Pancreas (tissue), 10 donors: ENCODE measurements around the gene NT5C3B. TPM values are rescaled to one million over a fixed set of nuclear protein-coding genes. Genes with fewer than 3 reads are reported as not detected.
A peak's percentile ranks its signal among the peaks of the same experiment; 100 is the strongest.

ENCODE experiments used
- ATAC-seq, 4 donors: fragments of 200-7000 bp; cut with Tn5 transposase; one replicate each; pipeline versions ENCODE4 v1.8.0 to v1.9.1; 2020; ENCODE audit warnings: mild to moderate bottlenecking in 4 of 4, moderate library complexity in 4 of 4
- DNase-seq, 6 donors: peaks; one replicate each; pipeline ENCODE4 v3.0.0-alpha.2; 2020
- FAIRE-seq: peaks from 2 replicates; lab custom pipeline; 2012; peaks lifted over from hg19 to GRCh38; lab: Jason Lieb, UNC
- H3K27ac ChIP-seq, 4 donors: fragments of 200-600 bp; sonication (generic); 1 replicate in 3 of 4; 2 replicates in 1 of 4; pipeline versions ENCODE4 v1.5.0 to v1.8.0; 2020
- H3K27me3 ChIP-seq, 4 donors: fragments of 200-600 bp; one replicate each; pipeline ENCODE4 v1.8.0; 2021
- H3K36me3 ChIP-seq, 3 donors: fragments of 200-600 bp; sonication (generic) in 1 of 3; one replicate each; pipeline versions ENCODE4 v1.5.0 to v1.8.0; 2020 to 2021
- H3K4me1 ChIP-seq, 3 donors: fragments of 200-600 bp; one replicate each; pipeline ENCODE4 v1.8.0; 2021
- H3K4me3 ChIP-seq, 4 donors: fragments of 200-600 bp; sonication (generic) in 2 of 4; one replicate each; pipeline versions ENCODE4 v1.5.0 to v1.8.0; 2020 to 2021
- H3K9me3 ChIP-seq, 4 donors: fragments of 200-600 bp; one replicate each; pipeline ENCODE4 v1.8.0; 2021
- CTCF ChIP-seq, 4 donors: fragments of 200-600 bp; sonication (generic) in 3 of 4; IDR thresholded peaks; one replicate each; pipeline versions ENCODE4 v1.5.0 to v1.8.0; 2021; ENCODE audit warnings: antibody characterized with exemption in 4 of 4
- WGBS, 2 donors: extraction: QIAGEN DNeasy Blood & Tissue Kit; methylation state at CpG; one replicate each; pipeline ENCODE4 v1.1.7; 2013; 5-methylcytosine and 5-hydroxymethylcytosine counted together
- intact Hi-C, 3 donors: fragments of 100-400 bp; cut with DNase I; formaldehyde crosslinking; loops; one replicate each; pipeline versions ENCODE4 v1.11.1 to v1.14.2; 2022
- polyA plus RNA-seq, 2 donors: library from polyadenylated mRNA; stranded (reverse); fragments of 200-250 nt; gene quantifications; one replicate each; pipeline ENCODE4 v1.2.3, GENCODE V29; 2013
- total RNA-seq, 6 donors: library from RNA; stranded (reverse); fragmentation: NEBNext Ultra II Directional in 4 of 6; extraction: Animal tissue kit (Norgen Biotek cat#: 25700) in 4 of 6; gene quantifications; one replicate each; pipeline versions ENCODE4 v1.2.1 to v1.2.4, GENCODE V29; 2021 to 2023
- donor health status: healthy with polysubstance abuse.
- donor health status: DM: no; HTN: no; CAD: no; lungs with moderate emphysema.
- donor health status: DM: no; HTN: no; CAD: no.
- donor health status: control.
- donor health status: control.
- donor health status: Bipolar disorder and iron deficiency.
- donor health status: DM: yes; HTN: yes; CAD: no.
- donor health status: DM: no; HTN: no; CAD: no.
- donor health status: DM: no; HTN: no; CAD: no.
- donor health status: DM: yes; HTN: yes; CAD: no.

The NT5C3B gene
- total and polyA plus RNA-seq, 8 donors, result 24.2 to 102 (median 28.5) TPM

GRCh38 chr17:41800601-41801373 is 35.2 kb downstream of the NT5C3B start:
- ATAC-seq (peak; percentile 24 to 30 (median 28)), FAIRE-seq (no peak), DNase-seq (peak in 1 of 6 donors; percentile 35)
- intact Hi-C loops, result loop anchor here (2.0 to 10.0 kb wide), 3 partner anchors 58 to 66 kb away; partner anchors contain the start of gene HAP1 (in 1 of the 3)
- no peaks in the 10 kb centered on the region for H3K27me3 ChIP-seq
- peaks cover 0 to 5% (median 0%) of the 10 kb centered on the region in 3 donors for H3K36me3 ChIP-seq
- no peaks in the 10 kb centered on the region for H3K9me3 ChIP-seq
- no peak overlapping the region for H3K27ac ChIP-seq
- peaks cover 5% of the 10 kb centered on the region in 3 donors for H3K4me1 ChIP-seq
- 51 to 60% methylated on average over 18 of the region's 18 CpGs for WGBS, 2 donors
- no peak overlapping the region for H3K4me3 ChIP-seq
- no peak for TF ChIP-seq CTCF (IDR thresholded peaks at IDR 0.05)

- intact Hi-C loops, result no loop called here
- WGBS, 2 donors, result 84 to 93% methylated on average over 8 of the region's 8 CpGs
- FAIRE-seq, result no peak
- Histone ChIP-seq H3K27me3 (no peaks in the 10 kb centered on the region), H3K4me1 (peaks cover 5% of the 10 kb centered on the region in 3 donors), H3K36me3 (peaks cover 0 to 5% (median 0%) of the 10 kb centered on the region in 3 donors), H3K27ac (no peak overlapping the region), H3K4me3 (no peak overlapping the region), H3K9me3 (no peaks in the 10 kb centered on the region)
- no peak for ATAC-seq
- no peak for TF ChIP-seq CTCF (IDR thresholded peaks at IDR 0.05)
- DNase-seq, result no peak
Observed at GRCh38 chr17:41799366-41799765, 36.7 kb downstream of the NT5C3B start.

GRCh38 chr17:41797377-41797776 is 38.7 kb downstream of the NT5C3B start:
- WGBS, 2 donors, result 90 to 94% methylated on average over 3 of the region's 3 CpGs
- ATAC-seq (no peak), FAIRE-seq (no peak), DNase-seq (no peak)
- H3K9me3 ChIP-seq, result no peaks in the 10 kb centered on the region
- TF ChIP-seq CTCF (IDR thresholded peaks at IDR 0.05), result no peak
- H3K27ac ChIP-seq, result no peak overlapping the region
- H3K27me3 ChIP-seq, result no peaks in the 10 kb centered on the region
- peaks cover 0 to 2% (median 0%) of the 10 kb centered on the region in 3 donors for H3K36me3 ChIP-seq
- H3K4me3 ChIP-seq, result no peak overlapping the region
- peaks cover 13 to 22% (median 17%) of the 10 kb centered on the region in 3 donors for H3K4me1 ChIP-seq
- intact Hi-C loops, result no loop called here

- Histone ChIP-seq H3K27ac (no peak overlapping the region), H3K36me3 (no peaks in the 10 kb centered on the region), H3K9me3 (no peaks in the 10 kb centered on the region), H3K27me3 (no peaks in the 10 kb centered on the region), H3K4me1 (peaks cover 12 to 23% (median 16%) of the 10 kb centered on the region in 3 donors), H3K4me3 (no peak overlapping the region)
- intact Hi-C loops, result no loop called here
- no peak for FAIRE-seq
- ATAC-seq, result no peak
- WGBS, 2 donors, result 77 to 85% methylated on average over 10 of the region's 10 CpGs
- no peak for TF ChIP-seq CTCF (IDR thresholded peaks at IDR 0.05)
- DNase-seq, result no peak
Observed at GRCh38 chr17:41796121-41796895, 39.7 kb downstream of the NT5C3B start.
